GM12865 (cell line): ENCODE data around the gene GUCY1A2.

Experiments
- DNase-seq: peaks from one replicate; pipeline ENCODE4 v3.0.0; 2010; ENCODE audit warnings: low read depth
- H3K4me3 ChIP-seq: 2 replicates; pipeline ENCODE4 v1.5.1; 2011; ENCODE audit warnings: mild to moderate bottlenecking, low read depth, low read length, control low read depth
- CTCF ChIP-seq: IDR thresholded peaks from 2 replicates; pipeline ENCODE4 v1.5.1; 2011; ENCODE audit warnings: low read length, control low read depth, low read depth, inconsistent platforms; ENCODE audit not compliant: insufficient read depth; ENCODE audit errors: missing control alignments

The GUCY1A2 gene

GRCh38 chr11:106999196-106999595 is 19.1 kb downstream of the GUCY1A2 start:
- no peak overlapping the region for H3K4me3 ChIP-seq
- DNase-seq, result no peak
- no peak for TF ChIP-seq CTCF

- no peak for DNase-seq
- H3K4me3 ChIP-seq, result no peak overlapping the region
- no peak for TF ChIP-seq CTCF
Measured at GRCh38 chr11:106998916-106999188, 19.4 kb downstream of the GUCY1A2 start.

GRCh38 chr11:106998116-106998915 is 20.0 kb downstream of the GUCY1A2 start:
- H3K4me3 ChIP-seq, result no peak overlapping the region
- no peak for DNase-seq
- no peak for TF ChIP-seq CTCF

- no peak for TF ChIP-seq CTCF
- DNase-seq, result no peak
- H3K4me3 ChIP-seq, result no peak overlapping the region
Measured at GRCh38 chr11:106997227-106997626, 21.0 kb downstream of the GUCY1A2 start.

- no peak overlapping the region for H3K4me3 ChIP-seq
- TF ChIP-seq CTCF, result no peak
- DNase-seq, result no peak
Measured at GRCh38 chr11:106996691-106997090, 21.6 kb downstream of the GUCY1A2 start.

- no peak for DNase-seq
- no peak overlapping the region for H3K4me3 ChIP-seq
- TF ChIP-seq CTCF, result no peak
Measured at GRCh38 chr11:106990331-106990730, 27.9 kb downstream of the GUCY1A2 start.

- H3K4me3 ChIP-seq, result no peak overlapping the region
- no peak for TF ChIP-seq CTCF
- DNase-seq, result no peak
Measured at GRCh38 chr11:106989078-106989455, 29.2 kb downstream of the GUCY1A2 start.
